Smooth muscle cell (in vitro differentiated cells): ENCODE results near the gene UGT1A8. TPM values are rescaled to one million over a fixed set of nuclear protein-coding genes. Genes with fewer than 3 reads are reported as not detected.

Experiments
- DNase-seq: peaks from one replicate; lab custom pipeline; 2025; ENCODE audit not compliant: unreplicated experiment; lab: John Stamatoyannopoulos, UW
- H2AFZ ChIP-seq: fragments of 200-600 bp; sonication (generic); 2 replicates; pipeline ENCODE4 v1.6.0; 2016; ENCODE audit warnings: antibody characterized with exemption, low read depth, mild to moderate bottlenecking
- H3F3A ChIP-seq: fragments of 200-600 bp; sonication (generic); 2 replicates; pipeline ENCODE4 v1.6.0; 2017; ENCODE audit warnings: antibody characterized with exemption, low read depth
- H3K27ac ChIP-seq: fragments of 200-600 bp; sonication (generic); 2 replicates; pipeline ENCODE4 v1.5.1; 2016; ENCODE audit warnings: low read depth, mild to moderate bottlenecking
- H3K27me3 ChIP-seq: fragments of 200-600 bp; sonication (generic); 2 replicates; pipeline ENCODE4 v1.6.1; 2016; ENCODE audit warnings: low read depth, mild to moderate bottlenecking
- H3K36me3 ChIP-seq: fragments of 200-600 bp; sonication (generic); 2 replicates; pipeline ENCODE4 v1.5.1; 2016; ENCODE audit warnings: low read depth
- H3K4me1 ChIP-seq: fragments of 200-600 bp; sonication (generic); 2 replicates; pipeline ENCODE4 v1.5.1; 2016; ENCODE audit warnings: low read depth
- H3K4me2 ChIP-seq: fragments of 200-600 bp; sonication (generic); 2 replicates; pipeline ENCODE4 v1.6.0; 2016; ENCODE audit warnings: mild to moderate bottlenecking
- H3K4me3 ChIP-seq: fragments of 200-600 bp; sonication (generic); 2 replicates; pipeline ENCODE4 v1.5.1; 2016; ENCODE audit warnings: mild to moderate bottlenecking
- H3K79me2 ChIP-seq: fragments of 200-600 bp; sonication (generic); 2 replicates; pipeline ENCODE4 v1.6.0; 2016; ENCODE audit warnings: low read depth, mild to moderate bottlenecking
- H3K9ac ChIP-seq: fragments of 200-600 bp; sonication (generic); 2 replicates; pipeline ENCODE4 v1.6.0; 2016; ENCODE audit warnings: low read depth
- H3K9me3 ChIP-seq: fragments of 200-600 bp; sonication (generic); replicated peaks from 2 replicates; pipeline ENCODE4 v1.5.1; 2016; ENCODE audit warnings: low read depth
- H4K20me1 ChIP-seq: fragments of 200-600 bp; sonication (generic); 2 replicates; pipeline ENCODE4 v1.6.0; 2016; ENCODE audit warnings: low read depth
- CTCF ChIP-seq: fragments of 200-600 bp; sonication (generic); IDR thresholded peaks from 2 replicates; pipeline ENCODE4 v1.5.1; 2017; ENCODE audit warnings: borderline replicate concordance, mild to moderate bottlenecking, antibody characterized with exemption; ENCODE audit not compliant: insufficient read depth, poor library complexity, severe bottlenecking
- WGBS: methylation state at CpG from one replicate; pipeline ENCODE4 v1.1.7; 2016; ENCODE audit warnings: low lambda C conversion rate; 5-methylcytosine and 5-hydroxymethylcytosine counted together
- polyA plus RNA-seq: library from polyadenylated mRNA; unstranded; fragments of >200 nt; fragmentation: Nextera tagmentation; extraction: Ambion mirVana; gene quantifications from 2 replicates; pipeline ENCODE4 v1.2.1, GENCODE V29; 2016
- total RNA-seq: library from RNA; depleted of rRNA; stranded (reverse); fragments of >200 nt; gene quantifications from 2 replicates; pipeline ENCODE4 v1.2.3, GENCODE V29; 2014

UGT1A8 gene
- total and polyA plus RNA-seq, 2 experiments from 2014 or later = not detected

- no peak overlapping the region for H3K4me2 ChIP-seq
- H3K79me2 ChIP-seq = no peaks in the 10 kb centered on the region
- DNase-seq = no peak
- H3K9me3 ChIP-seq = no peaks in the 10 kb centered on the region
- 92% methylated on average over 2 of the region's 2 CpGs for WGBS
- no peak overlapping the region for H2AFZ ChIP-seq
- H3K9ac ChIP-seq = no peak overlapping the region
- H3K36me3 ChIP-seq = no peaks in the 10 kb centered on the region
- no peaks in the 10 kb centered on the region for H4K20me1 ChIP-seq
- no peak for TF ChIP-seq CTCF
- H3K4me1 ChIP-seq = no peaks in the 10 kb centered on the region
- H3F3A ChIP-seq = no peaks in the 10 kb centered on the region
- no peak overlapping the region for H3K27ac ChIP-seq
- no peaks in the 10 kb centered on the region for H3K27me3 ChIP-seq
- H3K4me3 ChIP-seq = no peak overlapping the region
Measured at GRCh38 chr2:233758849-233759248, 141.4 kb downstream of the UGT1A8 start.

GRCh38 chr2:233760043-233760442 lies 142.6 kb downstream of the UGT1A8 start, which contains the start of gene UGT1A1:
TSS of gene UGT1A1 (plus strand) at chr2:233760270. CDS start at chr2:233760288, 18 bp downstream.
- H4K20me1 ChIP-seq = no peaks in the 10 kb centered on the region
- H2AFZ ChIP-seq = no peak within 1 kb of the TSS
- WGBS = 94% methylated on average over 6 of the region's 6 CpGs
- H3K27ac ChIP-seq = no peak within 1 kb of the TSS
- TF ChIP-seq CTCF = no peak
- DNase-seq = no peak
- no peaks in the 10 kb centered on the region for H3K9me3 ChIP-seq
- H3K4me3 ChIP-seq = no peak within 1 kb of the TSS
- no peaks in the 10 kb centered on the region for H3F3A ChIP-seq
- no peak within 1 kb of the TSS for H3K9ac ChIP-seq
- no peaks in the 10 kb centered on the region for H3K27me3 ChIP-seq
- no peaks in the 10 kb centered on the region for H3K4me1 ChIP-seq
- H3K36me3 ChIP-seq = no peaks in the 10 kb centered on the region
- no peak within 1 kb of the TSS for H3K4me2 ChIP-seq
- no peaks in the 10 kb centered on the region for H3K79me2 ChIP-seq

- H3K4me2 ChIP-seq = no peak overlapping the region
Measured at GRCh38 chr2:233761040-233761769, 143.8 kb downstream of the UGT1A8 start.

More at GRCh38 chr2:233761040-233761769, 143.8 kb downstream of the UGT1A8 start:
- WGBS = 64% methylated on average over 4 of the region's 4 CpGs
- Histone ChIP-seq H3F3A (no peaks in the 10 kb centered on the region), H3K9ac (no peak overlapping the region), H3K9me3 (no peaks in the 10 kb centered on the region), H3K4me3 (no peak overlapping the region), H3K36me3 (no peaks in the 10 kb centered on the region), H3K79me2 (no peaks in the 10 kb centered on the region), H3K27ac (no peak overlapping the region), H4K20me1 (no peaks in the 10 kb centered on the region), H2AFZ (no peak overlapping the region), H3K4me1 (no peaks in the 10 kb centered on the region), H3K27me3 (no peaks in the 10 kb centered on the region)
- no peak for TF ChIP-seq CTCF
- no peak for DNase-seq
